Liver (tissue), 9 donors: ENCODE measurements around the gene CD37. TPM values are rescaled to one million over a fixed set of nuclear protein-coding genes. Genes with fewer than 3 reads are reported as not detected.
A peak's percentile ranks its signal among the peaks of the same experiment; 100 is the strongest.

Experiments used
- DNase-seq: peaks from one replicate; pipeline ENCODE4 v3.0.0-alpha.2; 2017; ENCODE audit warnings: low spot score
- H3K27ac ChIP-seq, 2 donors: one replicate each; pipeline ENCODE4 v1.7.0; 2013; ENCODE audit warnings: inconsistent platforms in 2 of 2, low read length in 2 of 2, control low read depth in 1 of 2, low read depth in 1 of 2, mild to moderate bottlenecking in 1 of 2
- H3K27me3 ChIP-seq, 4 donors: one replicate each; pipeline versions ENCODE4 v1.6.1 to v1.7.0; 2013; ENCODE audit warnings: low read length in 3 of 4, inconsistent platforms in 1 of 4, mild to moderate bottlenecking in 1 of 4, moderate library complexity in 1 of 4; ENCODE audit not compliant: control insufficient read depth in 4 of 4, insufficient read depth in 4 of 4
- H3K36me3 ChIP-seq, 4 donors: one replicate each; pipeline versions ENCODE4 v1.6.1 to v1.7.0; 2013; ENCODE audit warnings: low read length in 3 of 4, mild to moderate bottlenecking in 3 of 4, low read depth in 1 of 4, moderate library complexity in 1 of 4; ENCODE audit not compliant: control insufficient read depth in 4 of 4, insufficient read depth in 3 of 4
- H3K4me1 ChIP-seq, 4 donors: one replicate each; pipeline versions ENCODE4 v1.6.1 to v1.7.0; 2013; ENCODE audit warnings: low read length in 3 of 4, mild to moderate bottlenecking in 3 of 4, moderate library complexity in 1 of 4; ENCODE audit not compliant: control insufficient read depth in 4 of 4, insufficient read depth in 4 of 4
- H3K4me3 ChIP-seq, 3 donors: one replicate each; pipeline versions ENCODE4 v1.6.1 to v1.7.0; 2013; ENCODE audit warnings: low read length in 3 of 3, control low read depth in 1 of 3, low read depth in 1 of 3, mild to moderate bottlenecking in 1 of 3
- H3K9ac ChIP-seq, 2 donors: one replicate each; pipeline ENCODE4 v1.7.0; 2013; ENCODE audit warnings: low read length in 2 of 2, mild to moderate bottlenecking in 2 of 2, moderate library complexity in 2 of 2, control low read depth in 1 of 2, low read depth in 1 of 2
- H3K9me3 ChIP-seq, 4 donors: one replicate each; pipeline versions ENCODE4 v1.6.1 to v1.7.0; 2013; ENCODE audit warnings: low read length in 3 of 4; ENCODE audit not compliant: control insufficient read depth in 4 of 4
- CTCF ChIP-seq: fragments of 150-350 bp; IDR thresholded peaks from 2 replicates; pipeline ENCODE4 v1.5.1; 2017; ENCODE audit warnings: improper control_type of control experiment, low read depth, low read length; ENCODE audit not compliant: missing input control
- EGR1 ChIP-seq, 2 donors: IDR thresholded peaks; 2 replicates each; pipeline ENCODE4 v1.6.1; 2016 to 2018; ENCODE audit warnings: antibody characterized with exemption in 2 of 2, low read depth in 2 of 2
- FOXA1 ChIP-seq: IDR thresholded peaks from 2 replicates; pipeline ENCODE4 v1.6.1; 2016; ENCODE audit warnings: antibody characterized with exemption
- FOXA2 ChIP-seq: IDR thresholded peaks from 2 replicates; pipeline ENCODE4 v1.6.1; 2016; ENCODE audit warnings: antibody characterized with exemption
- GABPA ChIP-seq, 2 donors: IDR thresholded peaks in 1 of 2; conservative IDR thresholded peaks in 1 of 2; 2 replicates each; pipeline ENCODE4 v1.6.1; 2016; ENCODE audit warnings: antibody characterized with exemption in 2 of 2, mild to moderate bottlenecking in 1 of 2, moderate library complexity in 1 of 2
- HNF4A ChIP-seq, 2 donors: conservative IDR thresholded peaks; 2 replicates each; pipeline ENCODE4 v1.6.1; 2016; ENCODE audit warnings: antibody characterized with exemption in 2 of 2, mild to moderate bottlenecking in 2 of 2
- HNF4G ChIP-seq: IDR thresholded peaks from 2 replicates; pipeline ENCODE4 v1.6.1; 2016; ENCODE audit warnings: antibody characterized with exemption
- JUND ChIP-seq, 2 donors: IDR thresholded peaks; 2 replicates each; pipeline ENCODE4 v1.6.1; 2016; ENCODE audit warnings: antibody characterized with exemption in 2 of 2
- NR2F2 ChIP-seq: IDR thresholded peaks from 2 replicates; pipeline ENCODE4 v1.6.1; 2016; ENCODE audit warnings: antibody characterized with exemption
- RAD21 ChIP-seq, 2 donors: IDR thresholded peaks; 2 replicates each; pipeline ENCODE4 v1.6.1; 2016; ENCODE audit warnings: antibody characterized with exemption in 2 of 2, mild to moderate bottlenecking in 2 of 2
- RXRA ChIP-seq, 2 donors: IDR thresholded peaks; 2 replicates each; pipeline ENCODE4 v1.6.1; 2017 to 2018; ENCODE audit warnings: antibody characterized with exemption in 2 of 2, mild to moderate bottlenecking in 1 of 2
- SP1 ChIP-seq: IDR thresholded peaks from 2 replicates; pipeline ENCODE4 v1.6.1; 2018; ENCODE audit warnings: antibody characterized with exemption, mild to moderate bottlenecking
- TAF1 ChIP-seq: conservative IDR thresholded peaks from 2 replicates; pipeline ENCODE4 v1.6.1; 2016; ENCODE audit warnings: antibody characterized with exemption, mild to moderate bottlenecking
- YY1 ChIP-seq: IDR thresholded peaks from 2 replicates; pipeline ENCODE4 v1.6.1; 2016; ENCODE audit warnings: antibody characterized with exemption, mild to moderate bottlenecking
- WGBS: extraction: QIAGEN DNeasy Blood & Tissue Kit; methylation state at CpG from one replicate; pipeline ENCODE4 v1.1.7; 2013; 5-methylcytosine and 5-hydroxymethylcytosine counted together
- polyA plus RNA-seq, 2 donors: library from polyadenylated mRNA; stranded (reverse) in 1 of 2; unstranded in 1 of 2; fragments of 200-250 nt in 1 of 2; fragments of >200 nt in 1 of 2; fragmentation: Nextera tagmentation in 1 of 2; extraction: Ambion mirVana in 1 of 2; gene quantifications; one replicate each; pipeline versions ENCODE4 v1.2.1 to v1.2.3, GENCODE V29; 2013 to 2015
- total RNA-seq, 2 donors: library from RNA; depleted of rRNA; stranded (reverse); fragments of >200 nt; gene quantifications; one replicate each; pipeline ENCODE4 v1.2.3, GENCODE V29; 2014
- TF ChIP-seq, protein P1 (sequence below): IDR thresholded peaks from 2 replicates; pipeline ENCODE4 v1.6.1; 2016; ENCODE audit warnings: antibody characterized with exemption
- TF ChIP-seq, protein P2 (sequence below): IDR thresholded peaks from 2 replicates; pipeline ENCODE4 v1.6.1; 2016; ENCODE audit warnings: antibody characterized with exemption, mild to moderate bottlenecking
- TF ChIP-seq, protein P3 (sequence below): IDR thresholded peaks from 2 replicates; pipeline ENCODE4 v1.6.1; 2016; ENCODE audit warnings: antibody characterized with exemption
- donor health status: healthy.
- donor health status: healthy.
- donor health status: healthy.
- donor health status: healthy.
- donor health status: healthy.

Gene CD37
- total and polyA plus RNA-seq, 4 donors, result 2.9 to 9.6 (median 3.9) TPM

DNA sequence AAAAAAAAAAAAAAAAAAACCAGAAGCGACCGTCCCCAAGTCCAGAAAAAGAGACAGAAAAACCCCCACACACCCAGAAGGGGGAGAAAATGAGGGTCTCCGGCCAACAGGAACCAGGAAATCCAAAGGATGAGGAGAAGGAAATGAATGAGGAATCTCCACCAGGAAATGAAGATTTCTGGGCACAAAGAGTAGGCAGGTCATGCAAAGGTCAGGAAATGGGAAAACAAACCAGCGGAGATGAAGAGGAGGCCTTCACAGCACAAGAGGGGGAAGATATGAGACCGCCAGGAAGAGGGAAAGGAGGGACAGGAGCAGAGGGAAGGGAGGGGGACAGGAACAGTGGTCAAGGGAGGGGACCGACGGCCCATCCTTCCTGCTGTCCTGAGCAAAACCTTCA lies 21.2 kb downstream of the CD37 start:
- Histone ChIP-seq H3K9ac (no peak overlapping the region), H3K27me3 (no peaks in the 10 kb centered on the region), H3K27ac (peak overlapping the region in 1 of 2 donors; percentile 35), H3K9me3 (no peaks in the 10 kb centered on the region), H3K36me3 (peaks cover 0 to 1% (median under 1%) of the 10 kb centered on the region in 4 donors), H3K4me3 (no peak overlapping the region), H3K4me1 (peaks cover 0 to 3% (median 0%) of the 10 kb centered on the region in 4 donors)
- WGBS, result 74% methylated on average over 7 of the region's 7 CpGs
- no peak for DNase-seq
- peak; percentile 74 for TF ChIP-seq NR2F2
- TF ChIP-seq CTCF, result no peak
- TF ChIP-seq HNF4A (conservative IDR thresholded peaks at IDR 0.05), result no peak
- TF ChIP-seq RAD21 (IDR thresholded peaks at IDR 0.05), result no peak
- TF ChIP-seq RXRA (IDR thresholded peaks at IDR 0.05), result peak in 1 of 2 donors; percentile 7
- TF ChIP-seq, protein P1, sequence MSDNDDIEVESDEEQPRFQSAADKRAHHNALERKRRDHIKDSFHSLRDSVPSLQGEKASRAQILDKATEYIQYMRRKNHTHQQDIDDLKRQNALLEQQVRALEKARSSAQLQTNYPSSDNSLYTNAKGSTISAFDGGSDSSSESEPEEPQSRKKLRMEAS, result no peak
- TF ChIP-seq, protein P2, sequence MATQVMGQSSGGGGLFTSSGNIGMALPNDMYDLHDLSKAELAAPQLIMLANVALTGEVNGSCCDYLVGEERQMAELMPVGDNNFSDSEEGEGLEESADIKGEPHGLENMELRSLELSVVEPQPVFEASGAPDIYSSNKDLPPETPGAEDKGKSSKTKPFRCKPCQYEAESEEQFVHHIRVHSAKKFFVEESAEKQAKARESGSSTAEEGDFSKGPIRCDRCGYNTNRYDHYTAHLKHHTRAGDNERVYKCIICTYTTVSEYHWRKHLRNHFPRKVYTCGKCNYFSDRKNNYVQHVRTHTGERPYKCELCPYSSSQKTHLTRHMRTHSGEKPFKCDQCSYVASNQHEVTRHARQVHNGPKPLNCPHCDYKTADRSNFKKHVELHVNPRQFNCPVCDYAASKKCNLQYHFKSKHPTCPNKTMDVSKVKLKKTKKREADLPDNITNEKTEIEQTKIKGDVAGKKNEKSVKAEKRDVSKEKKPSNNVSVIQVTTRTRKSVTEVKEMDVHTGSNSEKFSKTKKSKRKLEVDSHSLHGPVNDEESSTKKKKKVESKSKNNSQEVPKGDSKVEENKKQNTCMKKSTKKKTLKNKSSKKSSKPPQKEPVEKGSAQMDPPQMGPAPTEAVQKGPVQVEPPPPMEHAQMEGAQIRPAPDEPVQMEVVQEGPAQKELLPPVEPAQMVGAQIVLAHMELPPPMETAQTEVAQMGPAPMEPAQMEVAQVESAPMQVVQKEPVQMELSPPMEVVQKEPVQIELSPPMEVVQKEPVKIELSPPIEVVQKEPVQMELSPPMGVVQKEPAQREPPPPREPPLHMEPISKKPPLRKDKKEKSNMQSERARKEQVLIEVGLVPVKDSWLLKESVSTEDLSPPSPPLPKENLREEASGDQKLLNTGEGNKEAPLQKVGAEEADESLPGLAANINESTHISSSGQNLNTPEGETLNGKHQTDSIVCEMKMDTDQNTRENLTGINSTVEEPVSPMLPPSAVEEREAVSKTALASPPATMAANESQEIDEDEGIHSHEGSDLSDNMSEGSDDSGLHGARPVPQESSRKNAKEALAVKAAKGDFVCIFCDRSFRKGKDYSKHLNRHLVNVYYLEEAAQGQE, result no peak
- TF ChIP-seq GABPA (IDR thresholded peaks at IDR 0.05 in 1 of 2, conservative IDR thresholded peaks at IDR 0.05 in 1 of 2), result no peak

GRCh38 chr19:49357186-49357585 lies 22.0 kb downstream of the CD37 start:
- no peaks in the 10 kb centered on the region for H3K27me3 ChIP-seq
- H3K4me1 ChIP-seq, result peaks cover 0 to 10% (median 0%) of the 10 kb centered on the region in 4 donors
- no peak overlapping the region for H3K4me3 ChIP-seq
- no peak overlapping the region for H3K27ac ChIP-seq
- no peak overlapping the region for H3K9ac ChIP-seq
- no peak for DNase-seq
- H3K9me3 ChIP-seq, result no peaks in the 10 kb centered on the region
- peaks cover 0 to 1% (median 0%) of the 10 kb centered on the region in 4 donors for H3K36me3 ChIP-seq
- 92% methylated on average over 9 of the region's 9 CpGs for WGBS
- TF ChIP-seq JUND (IDR thresholded peaks at IDR 0.05), result no peak
- no peak for TF ChIP-seq TAF1
- TF ChIP-seq, protein P1, result no peak
- TF ChIP-seq FOXA2, result no peak
- no peak for TF ChIP-seq GABPA (IDR thresholded peaks at IDR 0.05 in 1 of 2, conservative IDR thresholded peaks at IDR 0.05 in 1 of 2)
- no peak for TF ChIP-seq EGR1 (IDR thresholded peaks at IDR 0.05; ENCODE audit: low read depth in 2 of 2)
- no peak for TF ChIP-seq CTCF
- TF ChIP-seq YY1, result no peak
- TF ChIP-seq, protein P3, sequence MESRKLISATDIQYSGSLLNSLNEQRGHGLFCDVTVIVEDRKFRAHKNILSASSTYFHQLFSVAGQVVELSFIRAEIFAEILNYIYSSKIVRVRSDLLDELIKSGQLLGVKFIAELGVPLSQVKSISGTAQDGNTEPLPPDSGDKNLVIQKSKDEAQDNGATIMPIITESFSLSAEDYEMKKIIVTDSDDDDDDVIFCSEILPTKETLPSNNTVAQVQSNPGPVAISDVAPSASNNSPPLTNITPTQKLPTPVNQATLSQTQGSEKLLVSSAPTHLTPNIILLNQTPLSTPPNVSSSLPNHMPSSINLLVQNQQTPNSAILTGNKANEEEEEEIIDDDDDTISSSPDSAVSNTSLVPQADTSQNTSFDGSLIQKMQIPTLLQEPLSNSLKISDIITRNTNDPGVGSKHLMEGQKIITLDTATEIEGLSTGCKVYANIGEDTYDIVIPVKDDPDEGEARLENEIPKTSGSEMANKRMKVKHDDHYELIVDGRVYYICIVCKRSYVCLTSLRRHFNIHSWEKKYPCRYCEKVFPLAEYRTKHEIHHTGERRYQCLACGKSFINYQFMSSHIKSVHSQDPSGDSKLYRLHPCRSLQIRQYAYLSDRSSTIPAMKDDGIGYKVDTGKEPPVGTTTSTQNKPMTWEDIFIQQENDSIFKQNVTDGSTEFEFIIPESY, result no peak
- TF ChIP-seq, protein P2, result no peak
- TF ChIP-seq HNF4A (conservative IDR thresholded peaks at IDR 0.05), result no peak
- no peak for TF ChIP-seq FOXA1
- TF ChIP-seq SP1, result no peak
- TF ChIP-seq NR2F2, result no peak
- TF ChIP-seq HNF4G, result no peak
- no peak for TF ChIP-seq RXRA (IDR thresholded peaks at IDR 0.05)
- TF ChIP-seq RAD21 (IDR thresholded peaks at IDR 0.05), result no peak
